Measurements from ENCODE around the gene CAPS2.

Gene CAPS2

DNA sequence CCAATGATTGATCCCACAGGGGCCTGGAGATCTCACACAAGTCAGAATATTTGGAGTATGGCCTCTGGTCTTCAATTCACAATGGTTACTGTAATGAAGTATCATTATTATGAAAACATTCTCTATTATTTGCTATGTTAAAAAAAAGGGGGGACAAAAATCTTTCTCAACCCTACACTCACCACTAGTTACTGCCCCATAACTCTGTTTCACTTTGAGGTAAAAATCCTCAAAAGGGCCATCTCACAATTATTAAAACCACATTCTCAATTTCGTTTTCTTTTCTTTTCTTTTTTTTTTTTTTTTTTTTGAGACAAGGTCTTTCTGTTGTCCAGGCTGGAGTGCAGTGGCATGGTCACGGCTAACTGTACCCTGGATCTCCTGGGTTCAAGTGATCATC, 60.9 kb downstream of the CAPS2 start:
- H3K4me3 ChIP-seq (ENCODE audit: low read length), result no peak overlapping the region
- H3K36me3 ChIP-seq (ENCODE audit: control insufficient read depth, insufficient read depth, low read length), result no peaks in the 10 kb centered on the region
- H3K9me3 ChIP-seq (ENCODE audit: control insufficient read depth, insufficient read depth, low read length), result no peaks in the 10 kb centered on the region
- H3K27me3 ChIP-seq (ENCODE audit: control insufficient read depth, insufficient read depth, low read length), result no peaks in the 10 kb centered on the region
- 100% methylated on average over 1 of the region's 2 CpGs for WGBS (ENCODE audit: insufficient coverage, insufficient read length)
- no peaks in the 10 kb centered on the region for H3K4me1 ChIP-seq (ENCODE audit: control insufficient read depth, insufficient read depth, low read length)
- DNase-seq (ENCODE audit: low read depth, low spot score), result no peak
- H3K27ac ChIP-seq (ENCODE audit: low read length), result no peak overlapping the region

DNA sequence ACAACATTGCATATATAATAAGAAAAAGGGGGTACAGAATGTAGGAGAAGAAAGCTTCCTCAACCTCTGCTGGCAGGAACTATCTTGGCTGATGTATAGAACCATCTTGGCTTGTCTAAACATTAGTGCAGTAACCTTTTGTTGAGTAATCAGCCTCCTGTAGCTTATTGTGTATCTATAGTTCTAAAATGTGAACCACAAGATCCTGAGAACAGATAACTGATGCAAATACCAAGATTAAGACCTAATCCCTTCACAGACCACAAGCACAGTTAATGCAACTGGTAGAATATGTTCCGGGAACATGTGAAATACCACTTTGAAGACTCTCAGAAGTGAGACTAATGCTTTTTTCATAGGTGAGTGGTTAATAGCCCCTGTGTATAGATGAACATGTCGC, 69.8 kb downstream of the CAPS2 start:
- DNase-seq (ENCODE audit: low read depth, low spot score), result no peak
- Histone ChIP-seq H3K27ac (ENCODE audit: low read length) (no peak overlapping the region), H3K36me3 (ENCODE audit: control insufficient read depth, insufficient read depth, low read length) (no peaks in the 10 kb centered on the region), H3K4me3 (ENCODE audit: low read length) (no peak overlapping the region), H3K27me3 (ENCODE audit: control insufficient read depth, insufficient read depth, low read length) (no peaks in the 10 kb centered on the region), H3K9me3 (ENCODE audit: control insufficient read depth, insufficient read depth, low read length) (no peaks in the 10 kb centered on the region), H3K4me1 (ENCODE audit: control insufficient read depth, insufficient read depth, low read length) (no peaks in the 10 kb centered on the region)
- no CpG with 5 or more reads among the region's 2 CpGs for WGBS (ENCODE audit: insufficient coverage, insufficient read length)

DNA sequence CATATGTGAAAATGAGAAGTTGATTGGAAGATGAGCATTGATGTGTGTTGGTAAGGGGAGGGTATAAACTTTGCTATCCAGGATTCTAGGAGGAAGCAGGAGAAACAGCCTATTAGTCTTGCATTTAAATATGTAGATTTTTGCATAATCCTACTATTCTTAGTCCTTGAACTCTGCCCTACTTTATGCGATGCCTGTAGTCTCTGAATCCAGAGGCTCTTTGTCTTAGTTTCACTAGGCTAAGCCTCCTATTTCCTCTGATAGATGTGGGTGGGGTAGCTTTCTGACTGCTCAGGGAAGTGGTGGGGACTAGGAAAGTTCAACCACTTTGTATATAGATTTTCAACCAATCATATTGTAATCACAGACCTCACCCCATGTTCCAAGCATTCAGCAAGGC, 71.0 kb downstream of the CAPS2 start:
- H3K4me3 ChIP-seq (ENCODE audit: low read length), result no peak overlapping the region
- H3K36me3 ChIP-seq (ENCODE audit: control insufficient read depth, insufficient read depth, low read length), result no peaks in the 10 kb centered on the region
- no peak overlapping the region for H3K27ac ChIP-seq (ENCODE audit: low read length)
- H3K4me1 ChIP-seq (ENCODE audit: control insufficient read depth, insufficient read depth, low read length), result no peaks in the 10 kb centered on the region
- WGBS (ENCODE audit: insufficient coverage, insufficient read length), result no CpG with 5 or more reads among the region's 1 CpG
- DNase-seq (ENCODE audit: low read depth, low spot score), result no peak
- no peaks in the 10 kb centered on the region for H3K9me3 ChIP-seq (ENCODE audit: control insufficient read depth, insufficient read depth, low read length)
- no peaks in the 10 kb centered on the region for H3K27me3 ChIP-seq (ENCODE audit: control insufficient read depth, insufficient read depth, low read length)

DNA sequence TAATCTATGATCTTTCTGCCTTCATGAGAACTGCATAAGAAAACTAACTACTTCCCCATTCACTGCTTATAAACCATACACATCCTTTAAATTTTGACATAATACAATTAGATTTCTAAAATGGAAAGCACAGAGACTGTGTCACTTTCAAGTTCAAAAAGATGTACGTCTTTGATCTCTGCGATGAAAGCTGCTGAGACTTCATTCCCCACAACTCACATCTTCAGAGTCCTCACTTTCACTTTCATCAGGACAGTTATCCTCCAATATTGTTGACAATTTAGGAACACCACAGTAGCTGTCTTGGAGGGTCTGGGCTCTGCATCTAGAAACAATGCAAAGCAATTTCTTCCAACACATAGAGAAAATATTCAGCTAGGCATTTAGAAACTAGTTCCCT, 72.6 kb downstream of the CAPS2 start:
- H3K9me3 ChIP-seq (ENCODE audit: control insufficient read depth, insufficient read depth, low read length), result no peaks in the 10 kb centered on the region
- H3K4me3 ChIP-seq (ENCODE audit: low read length), result no peak overlapping the region
- WGBS (ENCODE audit: insufficient coverage, insufficient read length), result no CpG with 5 or more reads among the region's 2 CpGs
- DNase-seq (ENCODE audit: low read depth, low spot score), result no peak
- H3K27ac ChIP-seq (ENCODE audit: low read length), result no peak overlapping the region
- no peaks in the 10 kb centered on the region for H3K4me1 ChIP-seq (ENCODE audit: control insufficient read depth, insufficient read depth, low read length)
- no peaks in the 10 kb centered on the region for H3K27me3 ChIP-seq (ENCODE audit: control insufficient read depth, insufficient read depth, low read length)
- no peaks in the 10 kb centered on the region for H3K36me3 ChIP-seq (ENCODE audit: control insufficient read depth, insufficient read depth, low read length)

DNA sequence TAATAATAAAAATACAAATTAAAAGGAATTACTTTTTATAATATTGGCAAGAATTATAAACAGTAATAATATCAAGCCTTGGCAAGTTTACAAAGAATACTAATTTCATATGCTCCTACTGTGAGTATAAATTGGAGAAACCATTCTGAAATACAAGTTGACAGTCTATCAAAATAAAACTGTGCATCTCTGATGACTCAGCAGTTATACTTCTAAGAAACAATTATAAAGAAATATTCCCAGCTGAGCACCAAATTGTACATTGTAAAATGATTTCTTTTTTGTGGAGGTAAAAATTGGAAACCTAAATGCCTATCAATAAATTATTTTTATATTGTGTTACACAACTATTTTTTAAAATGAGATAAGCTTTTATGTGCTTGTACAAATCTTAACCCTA, 85.0 kb downstream of the CAPS2 start:
- Histone ChIP-seq H3K9me3 (ENCODE audit: control insufficient read depth, insufficient read depth, low read length) (no peaks in the 10 kb centered on the region), H3K4me1 (ENCODE audit: control insufficient read depth, insufficient read depth, low read length) (no peaks in the 10 kb centered on the region), H3K4me3 (ENCODE audit: low read length) (no peak overlapping the region), H3K27ac (ENCODE audit: low read length) (no peak overlapping the region), H3K27me3 (ENCODE audit: control insufficient read depth, insufficient read depth, low read length) (no peaks in the 10 kb centered on the region), H3K36me3 (ENCODE audit: control insufficient read depth, insufficient read depth, low read length) (no peaks in the 10 kb centered on the region)
- DNase-seq (ENCODE audit: low read depth, low spot score), result no peak

DNA sequence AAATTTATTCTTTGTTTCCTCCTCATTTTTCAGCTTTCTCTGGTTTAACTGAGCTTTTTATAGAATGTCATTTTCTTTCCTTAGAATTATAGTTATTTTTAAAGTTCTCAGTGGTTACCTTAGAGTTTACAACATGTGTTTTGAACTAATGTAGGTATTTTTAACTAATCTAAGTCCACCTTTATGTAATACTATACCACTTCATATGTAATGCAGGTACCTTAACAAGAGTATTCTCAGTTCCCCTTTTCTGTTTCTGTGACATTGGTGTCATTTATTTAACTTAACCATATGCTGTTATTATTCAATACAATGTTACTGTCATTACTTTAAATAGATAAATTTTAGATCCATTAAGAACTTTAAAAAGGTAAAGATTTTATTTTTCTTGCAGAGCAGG, 90.1 kb downstream of the CAPS2 start:
- Histone ChIP-seq H3K27me3 (ENCODE audit: control insufficient read depth, insufficient read depth, low read length) (no peaks in the 10 kb centered on the region), H3K4me3 (ENCODE audit: low read length) (no peak overlapping the region), H3K36me3 (ENCODE audit: control insufficient read depth, insufficient read depth, low read length) (no peaks in the 10 kb centered on the region), H3K9me3 (ENCODE audit: control insufficient read depth, insufficient read depth, low read length) (no peaks in the 10 kb centered on the region), H3K27ac (ENCODE audit: low read length) (no peak overlapping the region), H3K4me1 (ENCODE audit: control insufficient read depth, insufficient read depth, low read length) (no peaks in the 10 kb centered on the region)
- DNase-seq (ENCODE audit: low read depth, low spot score), result no peak

DNA sequence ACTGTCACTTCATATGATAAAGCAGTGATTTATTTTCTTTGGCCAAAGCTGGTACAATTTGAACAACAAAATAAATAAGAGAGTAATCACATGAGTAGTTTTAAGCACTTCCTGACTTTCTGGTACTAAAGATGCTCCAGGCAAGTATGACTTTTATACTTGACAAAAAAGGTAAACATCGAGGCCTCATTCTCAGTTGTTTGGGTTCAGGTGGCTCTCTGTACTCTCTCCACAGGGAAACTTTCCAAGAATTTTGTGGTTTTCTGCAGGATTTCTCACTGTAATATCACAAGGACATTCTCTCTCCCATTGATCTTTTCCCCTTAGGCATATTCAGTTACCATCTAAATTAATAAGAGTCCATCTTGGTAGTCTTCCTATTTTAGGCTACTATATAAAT, 93.9 kb downstream of the CAPS2 start:
- Histone ChIP-seq H3K9me3 (ENCODE audit: control insufficient read depth, insufficient read depth, low read length) (no peaks in the 10 kb centered on the region), H3K4me3 (ENCODE audit: low read length) (no peak overlapping the region), H3K36me3 (ENCODE audit: control insufficient read depth, insufficient read depth, low read length) (no peaks in the 10 kb centered on the region), H3K27me3 (ENCODE audit: control insufficient read depth, insufficient read depth, low read length) (no peaks in the 10 kb centered on the region), H3K4me1 (ENCODE audit: control insufficient read depth, insufficient read depth, low read length) (no peaks in the 10 kb centered on the region), H3K27ac (ENCODE audit: low read length) (no peak overlapping the region)
- no peak for DNase-seq (ENCODE audit: low read depth, low spot score)
- WGBS (ENCODE audit: insufficient coverage, insufficient read length), result no CpG with 5 or more reads among the region's 1 CpG

DNA sequence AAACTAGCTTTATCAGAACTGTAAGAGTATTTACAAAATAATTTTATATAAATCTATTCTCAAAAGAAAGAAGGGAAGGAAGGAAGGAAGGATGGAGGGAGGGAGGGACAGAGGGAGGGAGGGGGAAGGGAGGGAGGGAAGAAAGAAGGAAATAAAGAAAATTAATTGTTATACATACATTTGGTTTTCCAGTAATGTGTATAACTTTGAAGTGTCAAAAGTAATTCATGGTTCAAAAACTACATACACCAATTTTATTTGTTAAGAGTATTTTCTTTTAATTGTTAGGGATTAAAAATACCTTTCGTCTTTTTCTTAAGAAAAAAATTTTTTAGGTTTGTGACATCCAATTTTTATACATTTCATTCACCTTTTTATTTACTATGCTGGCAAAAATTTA, 103.0 kb downstream of the CAPS2 start:
- Histone ChIP-seq H3K4me1 (ENCODE audit: control insufficient read depth, insufficient read depth, low read length) (no peaks in the 10 kb centered on the region), H3K9me3 (ENCODE audit: control insufficient read depth, insufficient read depth, low read length) (no peaks in the 10 kb centered on the region), H3K27ac (ENCODE audit: low read length) (no peak overlapping the region), H3K36me3 (ENCODE audit: control insufficient read depth, insufficient read depth, low read length) (no peaks in the 10 kb centered on the region), H3K27me3 (ENCODE audit: control insufficient read depth, insufficient read depth, low read length) (no peaks in the 10 kb centered on the region), H3K4me3 (ENCODE audit: low read length) (no peak overlapping the region)
- WGBS (ENCODE audit: insufficient coverage, insufficient read length), result no CpG with 5 or more reads among the region's 1 CpG
- DNase-seq (ENCODE audit: low read depth, low spot score), result no peak
